Measurements from ENCODE around the gene PEX5L.

PEX5L gene

DNA sequence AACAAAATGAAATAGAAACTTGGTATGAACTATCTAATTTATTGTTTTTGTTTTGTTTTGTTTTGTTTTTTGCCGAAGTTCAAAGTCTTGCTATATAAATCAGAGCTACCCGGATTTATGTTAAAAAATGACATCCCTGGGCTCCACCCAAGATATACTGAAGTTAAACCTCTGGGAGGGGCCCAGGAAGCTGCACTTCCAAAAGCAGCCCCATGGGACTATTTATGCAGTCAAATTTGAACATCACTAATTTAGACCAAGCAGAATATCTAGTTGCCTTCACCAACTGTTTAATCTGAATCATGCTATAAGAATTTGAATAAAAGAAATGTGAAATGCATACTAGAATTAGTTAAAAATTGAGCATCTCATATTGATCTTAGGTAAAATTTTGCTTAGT, 32.2 kb downstream of the PEX5L start:
- no peak for DNase-seq

- DNase-seq, result no peak
Measured at GRCh38 chr3:180002006-180002405, 34.7 kb downstream of the PEX5L start.

DNA sequence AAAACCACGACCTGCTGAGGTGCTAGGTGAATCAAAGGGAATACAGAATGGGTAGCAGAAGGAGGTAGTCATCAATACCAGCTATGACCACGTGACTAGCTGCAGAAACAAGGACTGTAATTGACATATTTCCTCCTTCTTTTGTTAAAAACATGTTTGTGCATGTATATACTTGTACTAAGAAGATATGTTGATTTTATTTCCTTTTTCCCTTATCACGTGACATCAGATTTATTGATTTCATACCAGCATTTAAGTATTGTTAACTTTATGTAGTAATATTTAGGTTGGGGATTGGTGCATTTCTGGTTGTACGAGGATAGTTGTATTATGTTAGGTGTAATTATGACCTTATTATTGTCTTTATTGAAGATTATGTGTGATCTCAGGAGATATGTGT, 36.2 kb downstream of the PEX5L start:
- no peak for DNase-seq

DNA sequence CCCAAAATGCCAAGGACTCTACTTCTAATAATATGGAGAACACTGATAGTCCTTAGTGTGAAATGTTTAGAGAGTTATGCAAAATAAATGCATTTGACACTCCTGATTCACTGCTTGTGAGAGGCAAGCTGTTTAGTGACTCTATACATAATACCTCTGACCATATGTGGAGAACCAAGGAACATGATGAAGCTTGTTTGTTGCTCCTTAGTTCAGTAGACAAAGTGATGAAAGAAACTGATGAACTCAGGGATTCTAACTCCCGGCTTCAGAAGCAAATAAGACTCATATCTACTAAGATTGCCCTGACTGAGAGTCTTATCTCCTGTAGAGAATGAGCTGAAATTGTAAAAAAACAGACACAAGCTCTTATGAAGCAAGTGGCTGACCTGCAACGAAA, 41.3 kb downstream of the PEX5L start:
- DNase-seq, result no peak

- no peak for DNase-seq
Measured at GRCh38 chr3:179991883-179992282, 44.9 kb downstream of the PEX5L start.

DNA sequence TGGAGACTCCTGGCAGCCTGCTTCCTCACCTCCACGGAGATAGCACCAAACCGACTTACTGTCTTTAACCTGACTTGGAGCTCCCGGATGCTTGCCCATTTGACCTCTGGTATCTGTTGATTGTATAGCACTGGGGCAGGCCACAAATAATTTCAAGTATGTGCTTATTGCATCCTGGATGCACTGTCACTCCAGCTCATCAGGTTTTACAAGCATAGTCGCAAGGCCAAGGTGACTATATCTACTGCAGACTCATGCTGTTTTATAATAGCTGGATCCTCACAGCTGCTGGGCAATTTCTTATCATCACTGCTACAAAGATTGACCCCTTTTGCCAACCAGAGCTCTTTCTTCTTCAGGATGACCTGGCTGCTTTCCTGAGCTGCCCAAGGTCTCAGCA, 45.6 kb downstream of the PEX5L start:
- no peak for DNase-seq

- DNase-seq, result no peak
Measured at GRCh38 chr3:179981646-179982045, 55.1 kb downstream of the PEX5L start.

- no peak for DNase-seq
Measured at GRCh38 chr3:179977356-179977755, 59.4 kb downstream of the PEX5L start.

DNA sequence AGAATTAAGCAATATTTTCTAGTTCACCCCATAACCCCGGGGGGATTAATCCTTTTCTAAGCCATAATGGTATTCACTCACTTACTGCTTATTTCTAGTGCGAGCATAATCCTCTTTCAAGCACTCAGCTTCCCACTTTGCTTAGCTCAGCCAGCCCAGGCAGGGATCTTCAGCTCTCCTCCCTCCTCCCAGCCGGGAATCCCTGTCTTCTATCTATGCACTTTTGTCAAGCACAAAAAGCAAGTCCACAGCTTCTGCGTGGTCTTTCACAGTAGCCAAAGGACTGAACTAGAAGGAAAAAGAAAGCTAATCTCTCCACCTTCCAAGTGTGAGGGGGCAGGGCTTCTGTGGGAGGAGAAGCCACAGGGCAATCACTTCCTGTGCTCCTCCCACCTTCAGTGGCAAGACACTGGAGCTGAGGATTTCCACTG, 62.8 kb downstream of the PEX5L start:
- DNase-seq, result no peak

GRCh38 chr3:179972881-179973423, 63.8 kb downstream of the PEX5L start:
- no peak for DNase-seq

GRCh38 chr3:179971280-179971679, 65.5 kb downstream of the PEX5L start:
- no peak for DNase-seq

DNA sequence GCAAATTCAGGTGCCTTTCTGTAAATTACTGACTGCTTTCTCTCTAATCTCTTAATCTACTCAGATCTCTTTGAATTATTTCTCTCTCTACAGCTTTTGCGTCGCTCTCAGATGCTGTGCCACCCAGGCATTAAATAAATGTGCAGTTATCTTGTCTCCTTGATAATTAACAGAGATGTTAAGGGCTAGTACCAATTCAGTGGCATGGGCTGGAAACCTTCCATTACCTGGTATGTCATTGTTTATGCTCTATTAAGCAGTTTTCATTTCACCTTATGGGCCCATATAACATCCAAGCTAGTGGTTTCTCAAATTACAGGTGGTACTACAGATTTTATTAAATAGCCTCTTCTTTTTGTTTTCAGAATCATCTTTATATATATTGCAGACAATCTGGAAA, 66.0 kb downstream of the PEX5L start:
- DNase-seq, result no peak

- no peak for DNase-seq
Measured at GRCh38 chr3:179969525-179969924, 67.2 kb downstream of the PEX5L start.

DNA sequence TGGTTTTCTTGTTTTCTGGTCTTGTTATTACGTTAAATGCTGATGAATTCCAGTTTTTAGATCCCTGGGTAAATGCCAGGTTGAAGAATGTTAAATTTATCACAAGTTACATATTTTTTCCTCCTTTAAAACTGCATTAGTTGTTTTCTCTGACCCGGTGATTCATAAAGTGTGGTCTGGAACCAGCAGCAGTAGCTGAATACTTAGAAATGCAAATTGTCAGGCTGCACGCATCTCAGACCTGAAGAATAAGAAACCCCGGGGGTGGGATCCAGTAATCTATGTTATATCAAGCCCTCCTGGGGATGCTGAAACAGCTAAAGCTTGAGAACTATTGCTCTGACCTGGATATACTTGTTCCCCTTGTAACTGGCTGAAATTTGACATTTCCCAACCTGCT, 69.1 kb downstream of the PEX5L start:
- no peak for DNase-seq

DNA sequence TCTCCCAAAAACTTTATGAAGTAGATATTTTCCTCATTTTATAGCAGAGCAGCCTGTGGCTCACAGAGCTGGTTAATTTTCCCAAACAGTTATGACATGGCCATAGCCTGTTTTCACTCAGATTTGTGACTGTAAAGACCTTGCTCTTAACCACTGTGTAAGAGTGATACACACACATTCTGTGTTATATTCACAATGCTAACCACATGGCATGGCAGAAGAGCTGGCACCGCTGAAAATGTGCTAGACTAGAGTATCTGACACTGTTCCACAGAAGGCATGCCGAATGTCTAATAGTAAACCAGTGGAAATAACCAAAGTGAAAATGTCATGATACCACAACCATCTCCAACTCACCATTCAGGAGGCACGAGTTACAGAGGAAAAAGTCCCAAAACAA, 71.8 kb downstream of the PEX5L start:
- no peak for DNase-seq

- DNase-seq, result no peak
Measured at GRCh38 chr3:179962629-179963387, 73.9 kb downstream of the PEX5L start.

DNA sequence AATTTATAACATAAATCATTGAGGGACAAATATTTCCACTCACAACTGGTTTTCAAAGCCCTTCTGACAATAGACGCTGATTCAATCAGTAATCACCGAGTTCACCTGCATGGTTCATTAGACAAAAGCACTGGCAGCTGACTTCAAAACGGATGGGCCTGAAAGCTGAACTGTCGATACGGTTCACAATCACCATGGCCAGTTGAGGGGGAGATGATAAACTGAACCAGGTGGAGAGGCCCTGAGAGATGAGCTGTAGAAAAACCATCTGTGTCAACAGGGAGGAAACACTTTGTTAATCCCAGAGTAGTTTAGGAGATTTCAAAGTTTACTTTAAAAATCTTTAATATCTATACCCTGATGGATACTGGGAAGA, 75.0 kb downstream of the PEX5L start:
- no peak for DNase-seq

GRCh38 chr3:179961071-179961702, 75.5 kb downstream of the PEX5L start:
- no peak for DNase-seq

GRCh38 chr3:179958759-179959158, 78.0 kb downstream of the PEX5L start:
- no peak for DNase-seq

GRCh38 chr3:179958143-179958542, 78.6 kb downstream of the PEX5L start:
- DNase-seq, result no peak

- no peak for DNase-seq
Measured at GRCh38 chr3:179957264-179957845, 79.4 kb downstream of the PEX5L start.

GRCh38 chr3:179956416-179956830, 80.3 kb downstream of the PEX5L start:
- no peak for DNase-seq

DNA sequence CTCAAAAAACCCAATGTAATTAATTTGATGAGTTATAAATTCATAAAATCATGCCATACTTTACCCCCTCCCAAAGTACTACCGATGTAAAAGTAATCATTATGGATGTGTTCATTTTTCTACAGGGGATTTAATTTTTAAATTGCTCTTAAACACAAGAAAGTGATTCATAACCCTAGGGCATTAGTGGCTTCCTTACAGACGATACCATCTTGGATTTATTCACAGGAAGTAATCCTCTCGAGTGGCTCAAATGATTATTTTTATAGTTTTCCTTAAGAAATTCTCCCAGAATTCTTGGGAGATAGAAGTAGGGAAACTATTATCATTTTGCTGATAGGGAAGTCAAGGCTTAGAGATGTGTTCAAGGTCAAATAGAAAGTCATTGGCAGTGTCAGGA, 80.9 kb downstream of the PEX5L start:
- no peak for DNase-seq

- no peak for DNase-seq
Measured at GRCh38 chr3:179955286-179955685, 81.5 kb downstream of the PEX5L start.

All from activated CD4-positive, alpha-beta T cell treated with anti-CD3 and anti-CD28 coated beads for 1 hour (primary cell).